ENCODE measurements around the gene NUDT1.

The NUDT1 gene

DNA sequence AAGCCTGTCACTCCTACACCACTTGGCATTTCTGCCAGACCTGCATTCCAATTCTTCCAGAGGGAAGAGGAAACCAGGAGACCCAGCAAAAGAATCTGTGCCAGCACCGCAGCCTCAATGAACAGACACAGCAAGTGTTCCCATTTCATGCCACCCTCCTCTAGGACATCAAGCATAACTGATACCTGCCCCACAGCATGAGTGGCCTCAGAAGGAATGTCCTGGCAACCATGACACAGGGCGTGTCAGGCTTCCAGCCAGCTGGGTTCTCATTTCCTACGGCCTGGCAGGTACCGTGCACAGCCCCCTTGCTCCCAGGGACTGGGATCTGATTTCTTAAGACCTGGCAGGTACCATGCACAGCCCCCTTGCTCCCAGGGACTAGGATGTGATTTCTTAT lies 17.1 kb upstream of the NUDT1 start:
- no peak for DNase-seq

DNA sequence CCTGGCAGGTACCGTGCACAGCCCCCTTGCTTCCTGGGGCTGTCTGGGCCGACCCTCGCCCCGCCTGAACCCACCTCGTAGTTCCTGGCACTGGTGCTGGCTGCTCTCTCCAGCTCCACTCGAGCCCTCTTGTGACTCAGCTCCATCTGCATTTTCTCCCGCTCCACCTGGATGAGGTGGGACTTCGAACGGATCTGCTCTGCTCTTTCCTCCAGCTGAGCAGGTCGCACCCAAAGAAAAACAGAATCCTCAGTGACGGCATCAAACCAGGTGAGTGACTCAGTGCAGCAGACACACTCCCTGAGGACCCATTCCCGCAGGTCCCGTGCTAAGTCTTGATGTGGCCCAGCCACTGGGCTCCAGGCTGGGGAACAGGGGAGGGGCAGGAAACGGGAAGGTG lies 16.7 kb upstream of the NUDT1 start:
- DNase-seq = no peak

DNA sequence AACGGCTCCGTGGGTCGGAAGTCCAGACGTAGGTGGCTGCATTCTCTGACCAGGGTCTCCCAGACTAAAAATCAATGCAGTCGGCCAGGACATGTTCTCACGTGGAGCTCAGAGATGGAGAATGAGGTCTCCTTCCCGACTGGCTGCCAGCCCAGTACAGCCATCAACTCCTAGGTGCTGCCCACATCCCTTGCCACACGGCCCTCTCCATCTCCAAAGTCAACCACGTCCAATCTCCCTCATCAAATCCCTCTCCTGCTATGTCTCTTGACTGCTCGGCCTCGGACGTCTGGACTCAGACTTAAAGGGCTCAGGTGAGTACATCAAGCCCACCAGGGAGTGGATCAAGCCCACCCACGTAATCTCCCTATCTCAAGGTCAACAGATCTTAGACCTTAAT lies 16.2 kb upstream of the NUDT1 start:
- no peak for DNase-seq

DNA sequence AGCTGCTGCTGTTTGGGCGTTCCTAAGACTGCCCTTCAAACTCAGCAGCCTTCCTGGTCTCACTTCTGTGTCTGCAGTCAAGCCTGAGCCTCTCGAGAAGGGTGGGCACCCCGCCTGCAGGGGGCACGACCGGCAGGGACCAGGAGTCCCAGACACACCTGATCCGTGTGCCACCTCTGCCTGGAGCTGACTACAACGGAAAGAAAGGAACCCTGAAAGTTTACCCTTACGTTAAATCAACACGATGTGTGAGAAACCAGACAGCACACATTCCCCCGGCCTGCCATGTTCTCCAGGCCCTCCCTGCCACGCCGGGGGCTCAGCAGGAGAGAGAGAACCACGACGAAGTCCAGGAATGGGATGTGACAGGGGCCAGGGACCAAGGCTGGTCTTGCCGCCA lies 14.3 kb upstream of the NUDT1 start:
- no peak for DNase-seq

DNA sequence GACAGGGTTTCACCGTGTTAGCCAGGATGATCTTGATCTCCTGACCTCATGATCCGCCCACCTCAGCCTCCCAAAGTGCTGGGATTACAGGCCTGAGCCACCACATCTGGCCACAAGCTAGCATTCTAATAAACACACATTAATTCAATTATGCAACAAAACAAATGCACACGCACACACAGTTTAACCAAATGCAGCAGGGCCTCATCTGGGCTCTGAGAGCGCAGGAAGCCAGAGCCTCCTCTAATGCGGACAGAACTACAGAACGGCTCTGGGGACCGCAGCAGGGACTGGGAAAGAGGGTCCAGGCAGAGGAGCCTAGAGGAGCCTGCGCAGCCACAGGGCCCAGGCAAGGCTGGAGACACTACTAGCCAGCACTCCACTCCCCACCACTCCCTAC lies 13.1 kb upstream of the NUDT1 start:
- no peak for DNase-seq

DNA sequence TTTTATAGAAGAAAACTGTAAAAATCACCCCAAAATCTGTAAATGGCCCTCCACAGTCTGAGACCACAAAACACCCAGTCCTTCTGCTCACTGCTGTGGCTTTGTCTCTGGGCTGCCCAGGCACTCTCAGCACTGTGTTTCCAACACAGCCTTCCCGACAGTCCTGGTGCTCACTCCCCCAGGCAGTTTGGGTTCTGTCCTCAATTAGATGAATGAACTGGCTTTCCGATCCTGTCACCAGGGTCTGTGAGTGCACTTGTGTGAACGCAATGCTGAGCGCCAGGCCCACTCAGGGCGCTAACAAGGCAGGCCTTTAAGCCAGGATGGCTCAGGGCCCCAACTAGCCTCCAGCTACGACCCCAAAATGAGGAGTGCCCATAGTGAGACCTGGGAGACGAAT lies 12.6 kb upstream of the NUDT1 start:
- no peak for DNase-seq

DNA sequence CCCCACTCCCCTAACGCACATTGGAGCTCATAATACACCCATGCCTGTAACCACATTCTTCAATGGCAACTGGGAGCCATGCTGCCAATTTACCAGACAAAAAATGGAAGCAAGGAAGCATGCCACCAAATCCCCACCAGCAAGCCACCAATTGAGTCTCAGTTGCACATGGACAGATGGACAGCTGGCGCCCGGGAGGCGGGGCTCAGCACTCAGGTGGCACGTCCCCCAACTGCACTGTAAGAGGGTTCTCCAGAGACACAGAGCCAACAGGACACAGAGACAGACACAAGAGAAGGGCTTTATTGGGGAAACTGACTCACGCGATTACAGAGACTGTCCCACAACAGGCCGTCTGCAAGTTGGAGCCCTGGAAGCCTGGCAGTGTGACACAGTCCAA lies 11.8 kb upstream of the NUDT1 start:
- no peak for DNase-seq

DNA sequence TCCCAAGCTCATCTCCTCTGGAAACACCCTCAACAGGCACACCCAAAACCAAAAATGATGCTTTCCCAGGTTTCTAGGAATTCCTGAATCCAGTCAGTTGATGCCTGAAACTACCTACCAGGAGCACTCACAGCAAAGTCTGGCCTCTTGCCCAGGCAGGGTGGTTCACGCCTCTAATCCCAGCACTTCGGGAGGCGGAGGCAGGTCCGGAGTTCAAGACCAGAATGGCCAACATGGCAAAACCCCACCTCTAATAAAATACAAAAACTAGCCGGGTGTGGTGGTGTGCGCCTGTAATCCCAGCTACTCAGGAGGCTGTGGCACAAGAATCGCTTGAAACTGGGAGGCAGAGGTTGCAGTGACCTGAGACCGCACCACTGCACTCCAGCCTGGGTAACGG lies 11.1 kb upstream of the NUDT1 start:
- DNase-seq = no peak

DNA sequence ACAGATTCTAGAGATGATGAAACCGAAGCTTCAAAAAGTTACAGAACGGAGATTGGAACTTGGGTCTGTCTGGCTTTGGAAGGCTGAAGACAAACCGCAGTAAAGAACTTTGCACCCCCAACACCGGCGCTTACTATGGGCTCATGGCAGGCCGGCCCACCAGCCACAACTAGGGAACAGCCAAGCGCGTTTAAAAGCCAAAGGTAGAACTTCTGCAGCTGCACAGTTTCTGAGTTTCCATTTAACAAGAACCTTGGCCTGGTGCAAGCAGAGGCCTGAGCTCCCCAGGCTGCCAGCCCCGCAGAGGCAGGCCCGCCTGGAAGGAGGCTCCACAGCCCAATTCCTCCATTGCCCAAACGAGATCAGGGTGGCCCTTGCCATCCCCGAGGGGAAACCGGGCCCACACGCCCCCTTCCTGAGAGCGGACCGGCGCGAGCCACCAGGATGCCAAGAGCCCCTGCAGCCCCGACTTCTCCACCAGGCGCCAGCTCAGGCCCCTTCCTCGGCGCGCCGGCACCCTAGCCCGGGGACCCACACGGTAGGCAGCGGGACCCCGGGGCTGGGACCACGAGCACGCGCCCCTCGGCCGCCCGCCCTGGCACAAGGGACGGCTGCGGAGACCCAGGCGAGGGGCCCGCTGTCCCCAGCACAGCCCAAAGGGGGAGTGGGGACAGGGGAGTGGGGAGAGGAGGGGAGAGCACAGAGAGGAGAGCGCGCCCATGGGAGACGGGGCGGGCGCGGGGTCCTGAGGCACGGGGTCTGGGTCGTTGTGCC lies 9.8 kb upstream of the NUDT1 start:
- peak; percentile 68 for DNase-seq

DNA sequence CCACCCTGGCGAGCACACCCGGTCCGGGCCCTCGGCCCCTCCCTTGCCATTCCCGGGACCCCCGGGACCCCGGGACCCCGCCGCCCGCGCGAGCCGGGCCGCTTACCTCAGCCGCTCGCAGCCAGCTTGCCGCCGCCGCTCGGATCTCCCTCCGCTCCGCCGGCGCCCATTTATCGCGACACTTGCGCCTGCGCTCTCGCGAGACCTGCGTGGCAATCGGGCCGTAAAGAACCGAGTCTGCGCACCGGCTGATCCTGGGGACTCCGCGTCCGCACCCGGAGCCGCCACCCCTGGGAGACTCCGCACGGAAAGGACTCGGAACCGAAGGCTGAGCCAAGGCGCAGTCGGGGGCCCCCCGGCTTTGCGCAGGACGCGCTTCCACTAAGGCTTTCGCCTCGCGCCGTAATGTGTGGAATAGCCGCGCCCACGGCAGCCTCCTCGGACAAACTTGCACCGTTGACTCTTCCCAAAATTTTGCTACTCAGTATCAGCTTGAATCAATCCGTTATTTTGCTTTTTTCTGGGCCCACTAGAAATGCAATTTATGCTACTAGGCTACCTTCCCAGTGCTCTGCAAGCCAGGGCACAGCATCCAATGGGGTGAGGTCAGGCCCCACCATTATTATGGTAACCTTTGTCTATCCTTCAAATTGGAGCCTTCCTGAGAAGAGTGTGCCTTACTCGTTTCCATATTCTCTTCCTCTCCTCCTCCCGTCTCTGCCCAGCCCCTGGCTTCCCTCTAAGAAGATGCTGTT lies 9.1 kb upstream of the NUDT1 start, which contains the start of gene MAD1L1:
MAD1L1 (minus strand) TSS at position 180 of the 755 bp plus-strand sequence. CDS start 2,812 bp downstream, outside the sequence.
- peak; percentile 94 for DNase-seq

DNA sequence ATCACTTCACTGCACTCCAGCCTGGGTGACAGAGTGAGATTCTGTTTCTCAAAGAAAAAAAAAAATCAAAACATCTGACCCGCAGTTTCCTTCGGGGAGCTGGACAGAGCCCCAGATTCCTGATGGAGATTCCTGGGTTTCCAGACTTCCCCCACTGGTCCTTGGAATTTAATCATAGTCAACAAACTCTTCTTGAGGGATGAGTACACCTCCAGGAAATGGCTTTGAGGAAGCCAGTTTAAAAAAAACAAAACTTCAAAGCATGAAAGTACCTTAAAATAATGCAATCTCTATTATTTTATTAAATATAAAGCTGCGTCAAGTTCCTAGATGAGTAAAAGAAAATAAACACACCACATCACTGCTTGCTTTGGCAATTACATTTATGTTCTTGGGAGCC lies 8.1 kb upstream of the NUDT1 start:
- DNase-seq = no peak

DNA sequence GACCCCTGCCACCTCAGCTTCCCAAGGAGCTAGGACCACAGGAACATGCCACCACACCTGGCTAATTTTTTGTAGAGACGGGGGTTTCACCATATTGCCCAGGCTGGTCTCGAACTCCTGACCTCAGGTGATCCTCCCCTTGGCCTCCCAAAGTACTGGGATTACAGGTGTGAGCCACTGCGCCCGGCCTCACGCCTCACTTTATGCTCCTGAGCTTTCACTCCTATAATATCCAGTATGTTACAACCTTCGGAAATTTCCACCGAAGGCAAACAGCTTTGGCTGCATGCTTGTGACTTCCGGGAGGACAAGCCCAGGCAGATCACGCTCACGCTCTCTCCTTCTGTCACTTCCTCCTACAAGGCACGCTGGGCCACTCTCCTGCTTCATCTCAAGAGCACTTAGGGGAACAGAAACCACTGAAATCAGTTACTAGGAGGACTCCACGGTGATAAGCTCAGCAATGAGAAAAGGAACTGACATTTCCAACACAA lies 4.9 kb upstream of the NUDT1 start:
- no peak for DNase-seq

DNA sequence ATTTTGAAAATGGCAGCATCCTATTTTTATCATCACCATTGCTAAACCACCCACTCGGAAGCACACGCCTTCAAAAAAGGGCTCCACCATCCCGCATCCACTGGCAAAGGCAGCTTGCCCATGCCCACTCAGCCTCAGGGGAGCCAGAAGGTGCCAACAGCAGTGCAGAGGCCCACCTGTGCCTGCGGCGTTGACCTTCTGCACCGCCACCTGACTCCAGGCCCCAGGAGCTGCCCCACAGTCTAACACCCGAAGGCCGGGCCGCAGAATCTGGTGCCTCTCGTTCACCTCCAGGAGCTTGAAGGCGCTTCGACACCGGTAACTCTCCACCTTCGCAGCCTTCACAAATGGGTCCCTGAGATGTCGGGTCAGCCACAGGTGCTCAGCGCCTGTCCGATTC lies 2.8 kb upstream of the NUDT1 start:
- no peak for DNase-seq

DNA sequence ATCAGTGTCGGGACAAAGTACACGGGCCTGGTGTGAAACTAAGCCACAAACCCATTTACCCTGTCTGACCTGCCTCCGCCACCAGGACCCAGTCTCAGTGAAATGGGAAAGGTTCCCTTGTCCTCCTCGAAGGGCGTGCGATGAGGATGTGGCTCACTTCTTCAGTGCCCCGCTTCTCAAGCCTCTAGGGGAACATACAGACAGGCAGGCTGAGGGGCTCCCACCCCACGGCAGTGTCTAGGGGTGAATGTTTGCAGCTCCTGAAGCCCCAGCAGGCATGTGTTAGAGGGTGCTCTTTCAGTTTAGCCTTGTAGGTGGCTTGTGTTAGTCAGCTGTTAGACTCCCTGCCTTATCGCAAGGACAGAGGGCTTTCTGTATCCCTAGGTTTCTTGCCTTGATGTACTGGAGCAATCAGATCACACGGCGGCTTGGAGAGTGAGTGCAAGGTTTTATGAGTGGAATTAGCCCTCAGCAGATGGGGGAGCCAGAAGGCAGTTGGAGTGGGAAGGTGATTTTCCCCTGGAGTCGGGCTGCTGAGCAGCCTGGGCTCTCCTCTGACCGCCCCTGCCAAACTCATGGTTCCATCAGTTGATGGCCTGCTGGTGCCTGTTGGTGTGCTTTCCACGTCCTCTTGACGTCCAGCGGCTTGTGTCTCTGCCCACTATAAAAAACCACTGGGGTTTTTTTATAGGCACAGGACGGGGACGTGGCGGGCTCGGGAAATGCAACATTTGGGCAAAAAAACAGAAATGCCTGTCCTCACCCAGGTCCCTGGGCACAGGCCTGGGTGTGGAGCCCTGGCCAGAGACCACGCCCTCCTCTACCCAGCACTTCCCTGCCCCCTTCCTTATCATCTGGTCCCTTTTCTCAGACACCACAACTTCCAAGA lies 759 bp downstream of the NUDT1 start:
- DNase-seq = peak; percentile 69

DNA sequence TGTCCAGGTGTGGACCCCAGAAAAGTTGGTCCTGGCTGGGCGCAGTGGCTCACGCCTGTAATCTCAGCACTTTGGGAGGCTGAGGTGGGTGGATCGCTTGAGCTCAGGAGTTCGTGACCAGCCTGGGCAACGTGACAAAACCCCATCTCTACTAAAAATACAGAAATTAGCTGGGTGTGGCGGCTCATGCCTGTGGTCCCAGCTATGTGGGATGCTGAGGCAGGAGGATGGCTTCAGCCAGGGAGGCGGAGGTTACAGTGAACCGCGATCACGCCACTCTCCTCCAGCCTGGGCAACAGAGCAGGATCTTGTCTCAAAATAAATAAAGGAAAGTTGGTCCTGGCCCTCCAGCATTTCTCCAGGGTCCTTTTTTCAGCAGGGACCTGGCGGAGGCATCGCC lies 1.4 kb downstream of the NUDT1 start:
- DNase-seq = no peak

DNA sequence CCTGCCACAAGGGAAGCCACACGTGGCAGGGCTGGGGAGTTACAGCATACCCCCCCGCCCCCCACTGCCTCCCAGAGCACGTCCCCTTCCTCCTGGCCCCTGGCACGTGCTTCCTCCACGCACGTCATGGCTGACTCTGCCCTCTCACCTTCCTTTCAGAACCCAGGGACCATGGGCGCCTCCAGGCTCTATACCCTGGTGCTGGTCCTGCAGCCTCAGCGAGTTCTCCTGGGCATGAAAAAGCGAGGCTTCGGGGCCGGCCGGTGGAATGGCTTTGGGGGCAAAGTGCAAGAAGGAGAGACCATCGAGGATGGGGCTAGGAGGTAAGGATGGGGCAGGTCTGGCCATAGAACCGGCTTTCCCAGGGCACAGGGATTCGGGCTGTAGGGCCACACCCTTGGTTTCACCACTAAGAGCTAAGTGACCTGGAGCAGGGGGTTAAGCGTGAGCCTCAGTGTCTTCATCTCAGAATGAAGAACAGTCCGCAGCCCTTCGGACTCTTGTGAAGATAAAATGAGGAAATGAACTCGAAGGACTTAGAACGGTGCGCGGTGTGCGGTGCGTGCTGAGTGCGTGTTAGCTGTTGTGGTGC lies 2.5 kb downstream of the NUDT1 start:
- no peak for DNase-seq

DNA sequence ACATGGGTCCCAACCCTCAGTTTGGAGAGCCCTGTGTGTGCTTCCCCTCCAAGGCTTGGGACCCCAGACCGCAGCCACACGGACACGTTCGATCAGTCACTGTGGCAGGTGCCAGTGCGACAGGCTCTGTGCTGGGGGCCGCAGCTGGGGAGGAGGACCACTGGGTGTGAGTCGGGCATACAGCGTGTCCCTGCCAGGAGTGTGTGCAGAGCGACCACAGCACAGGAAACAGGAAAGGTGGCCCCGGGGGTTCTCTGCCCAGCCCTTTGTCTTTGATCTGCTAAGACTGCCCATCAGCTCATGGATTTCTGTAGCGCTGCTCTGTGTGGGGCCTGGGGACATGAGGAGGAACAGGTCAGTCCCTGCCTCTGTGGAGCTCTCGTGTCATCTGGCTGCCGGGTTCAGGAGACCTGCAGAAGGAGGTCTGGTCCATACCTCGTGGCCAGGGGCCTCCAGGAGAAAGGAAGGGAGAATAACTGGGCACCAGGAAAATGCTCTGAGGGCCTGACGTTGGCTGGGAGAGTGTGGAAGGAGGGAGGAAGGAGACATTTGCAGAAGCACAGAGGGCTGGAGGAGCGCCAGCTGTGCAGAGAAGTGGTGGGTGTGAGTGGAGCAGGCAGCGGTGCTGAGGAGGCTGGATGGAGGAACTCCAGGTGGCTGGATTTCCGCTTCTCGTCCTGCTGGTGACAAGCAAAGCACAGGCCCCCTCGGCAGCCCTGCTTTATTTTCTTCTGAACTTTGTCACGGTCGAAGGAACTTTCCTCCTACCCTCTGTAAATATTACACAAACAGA lies 4.1 kb downstream of the NUDT1 start:
- no peak for DNase-seq

DNA sequence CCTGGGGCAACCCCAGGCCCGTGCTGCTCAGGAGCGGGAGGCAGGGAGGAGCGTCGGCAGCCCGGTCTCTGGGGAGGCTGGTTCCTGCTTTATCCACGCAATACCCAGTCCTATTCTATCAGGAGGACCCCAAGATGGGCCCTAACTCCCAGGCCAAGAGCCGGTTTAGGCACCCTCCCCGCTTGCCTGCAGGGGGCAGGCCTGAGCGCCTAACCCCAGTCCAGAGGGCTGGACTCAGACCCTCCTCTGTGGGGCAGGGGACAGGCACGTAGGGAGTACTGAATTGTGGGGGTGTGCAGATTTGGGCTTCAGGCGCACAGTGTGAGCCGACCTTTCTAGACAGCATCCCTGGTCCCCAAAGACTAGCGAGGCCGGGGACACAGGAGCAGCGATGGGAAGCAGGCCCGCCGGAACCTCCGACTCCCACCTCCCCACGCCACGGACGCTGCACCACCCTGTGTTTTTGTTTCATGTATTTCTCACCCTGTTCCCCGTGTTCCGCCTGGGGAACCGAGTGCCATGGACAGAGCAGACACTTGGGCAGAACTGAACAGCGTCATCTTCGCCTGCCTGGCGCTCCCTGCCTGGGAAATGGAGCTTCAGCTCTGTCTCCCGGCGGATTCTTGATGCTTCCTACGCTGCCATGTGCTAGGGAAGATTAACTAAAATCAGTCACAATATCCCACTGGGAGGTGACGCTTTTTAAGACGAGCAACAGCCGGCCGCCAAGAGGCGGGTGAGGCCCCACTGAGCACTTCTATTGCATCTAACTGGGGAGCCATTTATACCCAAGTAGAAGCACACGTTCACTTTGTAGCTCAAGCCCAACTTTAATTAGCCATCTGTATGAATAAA lies 5.3 kb downstream of the NUDT1 start:
- DNase-seq = peak; percentile 69

DNA sequence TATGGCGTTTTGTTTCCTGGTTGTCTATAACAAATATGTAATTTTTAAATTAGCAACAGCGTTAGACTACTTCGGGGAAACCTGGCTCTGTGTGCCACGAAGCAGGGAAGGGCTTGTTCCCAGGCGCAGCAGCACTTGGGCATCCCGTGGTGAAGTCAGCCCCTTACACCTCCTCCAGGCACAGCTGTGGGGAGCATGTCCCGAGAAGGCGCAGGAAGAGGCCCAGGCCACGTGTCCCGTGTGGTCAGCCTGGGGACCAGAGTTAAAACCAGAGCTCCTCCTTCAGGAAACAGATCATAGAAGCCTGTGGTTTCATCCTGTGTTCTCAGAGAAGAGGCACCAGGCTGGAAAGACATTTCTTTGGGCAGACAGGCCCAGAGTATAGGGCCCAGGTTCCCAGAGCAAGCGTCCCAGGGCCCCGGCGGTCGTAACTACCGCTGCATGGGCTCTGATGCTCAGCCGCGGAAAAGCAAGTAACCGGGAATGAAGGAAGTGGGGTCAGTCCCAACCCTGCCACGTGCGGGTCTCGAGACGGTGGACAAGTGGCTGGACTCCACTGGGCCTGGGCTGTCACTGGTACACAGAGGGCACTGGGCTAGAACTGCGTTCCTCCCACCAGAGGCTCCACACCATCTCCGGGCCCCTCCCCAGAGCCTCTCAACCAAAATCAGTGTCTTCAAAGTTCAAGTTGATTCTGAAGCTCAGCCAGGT lies 7.1 kb downstream of the NUDT1 start:
- no peak for DNase-seq

DNA sequence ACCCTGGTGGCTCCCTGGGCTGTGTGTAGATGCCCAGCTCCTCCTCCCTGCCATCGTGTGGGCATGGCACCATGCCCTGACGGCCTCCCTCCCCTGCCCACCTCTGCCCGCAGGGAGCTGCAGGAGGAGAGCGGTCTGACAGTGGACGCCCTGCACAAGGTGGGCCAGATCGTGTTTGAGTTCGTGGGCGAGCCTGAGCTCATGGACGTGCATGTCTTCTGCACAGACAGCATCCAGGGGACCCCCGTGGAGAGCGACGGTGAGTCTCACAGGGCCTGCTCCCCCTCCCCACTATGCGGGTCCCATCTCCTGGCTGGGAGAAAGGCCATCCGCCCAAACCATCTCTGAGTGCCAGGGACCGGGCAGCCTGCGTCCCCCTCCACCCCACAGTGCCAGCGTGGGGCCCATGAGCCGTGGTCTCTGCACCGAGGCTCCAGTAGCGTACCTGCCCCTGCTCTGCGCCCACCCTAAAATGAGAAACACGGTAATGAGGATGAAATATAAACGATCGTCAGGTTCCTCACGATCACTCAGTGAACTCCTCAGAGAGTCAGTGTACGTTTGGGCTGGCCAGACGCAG lies 7.8 kb downstream of the NUDT1 start:
- no peak for DNase-seq

All from activated CD8-positive, alpha-beta memory T cell treated with anti-CD3 and anti-CD28 coated beads, Interleukin-2, amount 50 U/mL, for 48 hours (primary cell).